Stimulated activated CD4-positive, alpha-beta T cell treated with anti-CD3 and anti-CD28 coated beads, TNF-alpha, amount 100 ng/mL, for 24 hours (primary cell): ENCODE measurements around the gene RFX2.
A peak's percentile ranks its signal among the peaks of the same experiment; 100 is the strongest.

ENCODE experiments used
- DNase-seq, 3 experiments: peaks; one replicate each; pipeline ENCODE4 v3.0.0-alpha.2; 2020; ENCODE audit warnings: low read depth in 3 of 3

RFX2 gene

DNA sequence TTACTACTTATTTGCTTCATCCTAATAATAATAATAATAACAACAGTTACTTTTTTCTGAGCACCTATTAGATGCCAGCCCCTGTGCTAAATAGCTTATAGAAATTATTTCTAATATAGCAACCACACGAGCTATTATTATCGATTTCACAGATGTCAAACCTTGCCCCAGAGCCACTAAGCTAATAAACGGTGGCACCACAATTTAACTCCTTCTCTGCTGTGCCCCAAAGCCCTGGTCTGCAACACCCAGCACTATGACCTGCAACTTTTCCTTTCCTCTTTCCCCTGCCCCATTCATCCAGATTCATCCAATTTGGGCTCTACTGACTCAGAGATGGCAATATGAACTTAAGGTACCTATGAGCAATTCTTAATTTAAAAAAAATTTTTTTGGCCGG is 6.4 kb downstream of the RFX2 start:
- DNase-seq = no peak

GRCh38 chr19:6103217-6103644 is 7.1 kb downstream of the RFX2 start:
- no peak for DNase-seq

DNA sequence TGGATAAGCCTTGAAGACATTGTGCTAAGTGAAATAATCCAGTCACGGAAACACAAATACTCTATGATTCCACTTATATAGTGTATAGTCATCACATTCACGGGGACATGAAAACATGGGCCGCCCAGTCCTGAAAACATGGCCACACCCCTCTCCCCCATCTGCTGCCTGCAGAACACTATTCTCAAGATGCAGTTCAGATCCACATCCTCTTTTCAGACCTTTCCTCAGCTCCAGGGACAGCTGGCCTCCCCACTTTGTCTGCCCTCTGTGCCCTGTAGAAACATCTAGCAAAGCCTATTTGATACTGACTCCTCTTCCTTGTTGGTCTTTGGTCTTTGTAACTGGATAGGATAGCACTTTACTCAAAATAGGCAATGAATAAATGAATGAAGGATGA is 8.3 kb downstream of the RFX2 start:
- DNase-seq = no peak

DNA sequence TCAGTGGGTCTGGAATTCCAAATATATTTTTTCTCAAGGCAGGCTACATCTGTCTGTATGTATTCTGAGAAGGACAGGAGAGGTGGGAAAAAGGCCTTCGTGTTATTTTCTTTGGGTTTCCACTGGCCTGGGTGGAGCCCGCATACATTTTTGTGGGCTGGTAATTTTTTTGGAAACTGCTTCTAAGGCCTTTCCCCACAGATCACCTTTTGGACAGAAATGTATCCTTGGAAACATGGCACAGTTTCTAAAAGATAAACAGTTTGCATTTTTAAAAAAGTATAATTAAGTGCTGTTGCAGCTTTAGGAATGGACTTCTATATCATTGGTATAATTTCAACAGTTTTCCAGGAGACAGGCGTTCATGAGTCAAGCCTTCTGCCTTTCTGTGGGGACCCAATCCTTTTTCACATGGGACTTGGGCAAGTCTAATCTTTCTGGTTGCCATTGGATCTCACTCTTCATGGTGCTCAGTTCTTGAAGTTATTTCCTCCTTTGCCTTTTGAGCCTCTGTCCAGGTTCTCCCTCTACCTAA is 8.9 kb downstream of the RFX2 start:
- DNase-seq = no peak

DNA sequence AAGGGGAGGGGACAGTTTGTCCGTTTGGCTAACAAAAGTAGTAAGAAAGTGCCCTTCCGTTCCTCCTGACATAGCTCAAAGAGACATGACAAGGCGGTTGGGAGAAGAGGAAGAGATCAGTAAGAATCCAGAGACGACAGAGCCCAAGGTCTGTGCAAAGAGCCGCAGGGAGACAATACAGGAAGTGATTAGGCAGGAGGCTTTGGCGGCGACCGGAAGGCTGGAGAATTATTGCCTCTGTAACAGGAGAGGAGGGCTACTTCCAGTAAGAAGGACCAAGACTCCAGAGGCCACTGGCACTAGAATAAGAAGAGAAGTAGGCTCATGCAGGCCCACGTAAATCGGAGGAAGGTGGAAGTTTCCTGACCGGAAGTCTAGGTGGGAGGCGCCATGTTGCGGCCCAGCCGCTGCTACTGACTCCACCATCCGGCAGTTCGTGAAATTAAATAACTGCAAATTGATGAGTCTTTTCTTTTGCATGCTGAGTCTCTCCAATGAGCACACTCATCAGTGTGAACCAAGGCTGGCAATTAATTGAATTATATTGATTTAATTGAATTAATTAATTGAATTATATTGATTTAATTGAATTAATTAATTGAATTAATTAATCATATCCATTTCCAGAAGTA is 9.9 kb downstream of the RFX2 start:
- DNase-seq = peak in 2 of 3 experiments; percentile 16 to 32

DNA sequence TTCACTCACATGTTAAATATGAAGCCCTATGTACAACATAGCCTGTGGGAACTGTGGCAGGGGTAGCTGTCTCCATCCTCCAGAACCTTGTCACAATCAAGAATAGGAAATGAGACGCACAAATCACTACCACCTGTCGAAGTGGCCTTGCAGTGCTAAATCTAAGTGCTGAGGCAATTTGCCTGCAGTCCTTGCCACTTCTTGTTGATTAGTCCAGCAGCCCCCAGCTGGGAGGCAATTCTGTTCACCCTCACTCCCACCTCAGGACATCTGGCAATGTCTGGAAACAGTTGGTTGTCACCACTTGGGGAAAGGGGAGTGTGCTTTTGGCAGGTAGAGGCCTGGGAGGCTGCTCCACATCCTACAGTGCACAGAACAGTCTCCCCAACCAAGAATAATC is 10.7 kb downstream of the RFX2 start:
- no peak for DNase-seq

DNA sequence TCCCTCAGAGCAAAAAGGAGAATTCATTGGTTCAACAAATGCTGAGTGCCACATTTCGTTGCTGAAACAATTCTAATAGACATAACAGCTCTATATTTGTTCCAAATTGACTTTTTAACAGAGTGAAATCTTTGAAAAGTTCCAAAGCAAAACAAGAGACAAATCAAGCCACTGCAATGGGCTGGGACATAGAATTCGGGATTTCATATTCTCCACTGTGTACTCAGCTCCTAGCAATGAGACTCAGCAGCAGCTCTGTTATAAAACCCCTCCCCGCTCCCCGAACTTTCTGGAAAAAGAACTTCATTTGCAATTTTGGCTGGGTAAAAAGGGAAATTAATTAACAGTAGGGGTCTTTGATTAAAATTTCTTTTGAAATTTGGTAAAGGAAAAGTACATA is 11.3 kb downstream of the RFX2 start:
- no peak for DNase-seq

GRCh38 chr19:6098574-6098973 is 11.7 kb downstream of the RFX2 start:
- DNase-seq = no peak

- no peak for DNase-seq
These were observed 12.4 kb downstream of the RFX2 start for GRCh38 chr19:6097911-6098310.

DNA sequence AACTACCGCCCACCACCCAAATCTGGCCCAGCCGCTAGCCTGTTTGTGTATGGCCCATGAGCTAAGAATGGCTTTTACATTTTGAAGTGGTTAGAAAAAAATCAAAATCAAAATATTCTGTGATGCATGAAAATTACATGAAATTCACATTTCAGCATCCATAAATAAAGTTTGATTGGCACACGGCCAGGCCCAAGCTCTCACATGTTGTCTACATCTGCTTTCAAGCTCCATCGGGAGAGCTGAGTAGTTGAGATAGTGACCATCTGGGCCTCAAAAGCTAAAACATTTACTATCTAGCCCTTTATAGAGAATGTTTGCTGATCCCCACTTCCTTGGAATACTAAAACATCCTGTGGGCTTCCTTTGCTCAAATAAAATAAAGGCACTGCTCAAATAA is 14.5 kb downstream of the RFX2 start:
- DNase-seq = no peak

DNA sequence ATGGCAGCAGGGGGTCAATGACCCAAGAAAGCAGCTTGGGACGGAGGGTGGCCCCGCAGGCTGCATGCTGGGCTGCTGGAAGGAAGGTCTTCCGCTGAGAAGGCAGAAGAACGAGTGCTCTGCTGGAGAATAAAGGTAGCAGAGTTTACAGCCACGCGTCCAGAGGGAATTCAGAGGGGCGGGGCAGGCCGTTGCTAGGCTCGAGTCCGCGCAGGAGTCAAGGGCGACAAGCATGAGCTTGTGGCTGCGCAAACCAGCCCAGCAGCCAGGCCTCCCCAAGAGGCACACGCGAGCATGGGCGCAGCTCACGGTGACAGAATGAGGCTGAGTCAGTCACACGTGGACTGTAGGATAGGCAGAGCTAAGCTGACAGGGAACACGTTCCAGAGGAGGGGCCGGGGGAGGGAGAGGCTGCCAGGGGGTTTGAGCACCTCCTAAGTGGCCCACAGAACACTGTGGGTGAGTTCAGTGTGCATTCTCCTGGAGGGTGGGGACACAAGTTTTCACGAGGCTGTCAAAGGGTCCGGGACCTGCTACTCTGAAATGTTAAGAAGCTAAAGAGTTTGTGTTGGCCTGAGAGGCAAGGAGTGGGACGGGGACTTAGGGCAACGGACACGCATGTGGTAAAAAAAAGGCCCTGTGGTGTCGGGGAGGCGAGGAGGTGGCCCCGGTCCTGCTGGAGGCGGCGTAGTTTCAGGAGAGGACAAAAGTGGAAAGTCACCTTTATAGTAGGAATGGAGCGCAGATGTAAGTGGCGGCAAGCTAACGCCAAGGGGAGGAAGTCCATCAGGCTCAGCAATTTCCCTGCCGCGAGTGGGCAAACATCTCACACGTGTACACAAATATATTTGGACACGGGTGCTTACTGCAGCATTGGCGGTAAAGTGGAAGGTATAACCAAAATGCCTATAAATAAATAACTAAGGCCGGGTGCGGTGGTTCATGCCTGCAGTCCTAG is 17.7 kb downstream of the RFX2 start:
- DNase-seq = no peak

GRCh38 chr19:6091771-6092291 is 18.5 kb downstream of the RFX2 start:
- DNase-seq = no peak

- no peak for DNase-seq
These were observed 19.7 kb downstream of the RFX2 start for GRCh38 chr19:6090634-6091033.

DNA sequence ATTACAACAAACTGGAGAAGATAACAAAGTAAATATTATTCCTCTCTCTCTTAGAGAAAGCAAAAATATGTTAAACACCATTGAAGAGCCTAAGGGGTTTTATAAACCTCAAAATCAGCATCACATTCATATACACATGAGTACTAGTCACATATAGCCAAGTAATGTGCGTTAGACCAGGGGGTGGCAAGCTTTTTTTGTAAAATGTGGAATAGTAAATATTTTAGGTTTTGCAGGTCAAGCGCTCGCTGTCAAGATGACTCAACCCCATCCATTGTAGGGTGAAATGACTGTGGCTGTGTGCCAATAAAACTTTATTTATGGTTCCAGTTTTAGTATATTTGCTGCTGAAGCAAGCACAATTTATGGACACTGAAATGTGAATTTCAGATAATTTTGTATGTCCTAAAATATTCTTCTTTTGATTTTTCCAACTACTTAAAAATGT is 21.7 kb downstream of the RFX2 start:
- DNase-seq = no peak

GRCh38 chr19:6087074-6087571 is 23.2 kb downstream of the RFX2 start:
- no peak for DNase-seq

- no peak for DNase-seq
These were observed 24.1 kb downstream of the RFX2 start for GRCh38 chr19:6086068-6086788.

DNA sequence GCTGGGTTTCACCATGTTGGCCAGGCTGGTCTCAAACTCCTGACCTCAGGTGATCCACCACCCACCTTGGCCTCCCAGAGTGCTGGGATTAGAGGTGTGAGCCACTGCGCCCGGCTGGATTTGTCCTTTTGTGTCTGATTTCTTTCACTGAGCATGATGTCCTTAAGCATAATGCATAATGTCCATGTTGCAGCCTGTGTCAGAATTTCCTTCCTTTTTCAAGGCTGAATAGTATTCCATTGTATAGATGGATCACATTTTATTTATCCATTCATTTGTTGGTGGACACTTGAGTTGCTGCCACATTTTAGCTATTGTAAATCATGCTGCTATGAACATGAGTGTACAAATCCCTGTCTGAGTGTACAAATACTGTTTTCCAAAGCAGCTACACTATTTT is 25.5 kb downstream of the RFX2 start:
- DNase-seq = no peak

DNA sequence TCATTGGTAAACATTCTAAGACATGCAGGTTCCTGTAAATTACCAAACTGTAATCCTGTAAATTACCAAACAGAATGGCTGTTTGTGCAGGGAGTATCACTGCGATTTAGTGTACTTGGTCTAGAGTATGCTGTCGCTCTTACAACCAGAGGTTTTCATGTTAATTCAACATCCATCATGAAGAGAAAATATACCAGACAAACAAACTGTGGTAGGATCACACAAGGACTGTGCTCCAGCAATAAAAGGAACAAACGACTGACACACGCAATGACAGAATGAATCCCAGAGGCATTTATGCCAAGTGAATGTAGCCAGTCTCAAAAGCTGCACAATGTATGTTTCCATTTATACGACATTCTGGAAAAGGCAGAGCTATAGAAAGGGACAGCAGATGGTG is 31.2 kb downstream of the RFX2 start:
- no peak for DNase-seq

DNA sequence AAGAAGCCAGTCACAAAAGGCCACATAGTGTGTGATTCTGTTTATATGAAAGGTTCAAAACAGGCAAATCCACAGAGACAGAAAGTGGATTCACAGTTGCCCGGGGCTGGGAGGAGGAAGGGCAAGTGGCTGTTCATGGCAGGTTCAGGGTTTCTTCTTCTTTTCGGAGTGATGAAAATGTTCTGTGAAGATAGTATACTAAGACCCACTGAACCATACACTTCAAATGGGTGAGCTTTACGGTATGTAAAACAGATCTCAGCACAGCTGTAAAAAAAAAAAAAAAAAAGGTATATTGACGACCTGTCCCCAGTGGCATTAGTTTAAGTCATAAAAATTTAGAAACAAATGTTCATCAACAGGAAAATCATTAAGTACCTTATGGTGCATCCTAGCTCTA is 32.2 kb downstream of the RFX2 start:
- no peak for DNase-seq

DNA sequence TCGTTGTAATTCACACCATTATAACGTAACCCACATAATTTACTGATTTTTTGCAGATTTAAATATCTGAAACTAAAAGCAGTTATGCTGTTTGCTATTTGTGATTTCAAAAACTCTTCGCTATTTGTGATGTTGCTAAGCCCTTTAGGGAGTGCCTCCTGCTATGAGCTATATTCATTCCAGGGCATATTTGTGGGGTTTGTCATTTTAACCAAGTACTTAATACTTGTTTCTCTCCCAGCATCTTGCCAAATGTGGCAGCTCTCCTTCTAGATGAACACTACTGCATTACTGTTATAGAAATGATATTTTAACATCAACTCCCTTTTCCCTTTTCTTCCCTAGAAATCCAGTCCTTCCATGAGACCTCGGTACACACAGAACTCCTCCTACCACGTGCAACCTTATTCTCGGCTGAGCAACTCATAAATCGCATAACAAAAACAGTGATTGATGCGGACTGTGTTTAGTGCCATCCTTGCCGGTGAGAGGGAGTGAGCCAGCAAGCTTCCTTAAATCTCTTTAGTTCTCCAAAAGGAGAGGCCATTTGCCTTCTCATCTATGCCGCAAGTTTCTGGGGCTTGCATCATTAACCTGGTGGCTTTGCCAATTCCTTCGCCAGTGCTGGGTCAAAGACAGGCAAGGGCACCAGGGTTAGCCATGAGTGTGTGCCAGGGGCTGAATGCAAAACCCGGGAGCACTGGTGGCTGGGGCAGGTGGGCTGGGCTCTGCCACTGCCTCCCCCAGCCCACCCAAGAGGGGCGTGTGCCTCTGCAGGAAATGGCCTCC is 33.4 kb downstream of the RFX2 start:
- DNase-seq = no peak

DNA sequence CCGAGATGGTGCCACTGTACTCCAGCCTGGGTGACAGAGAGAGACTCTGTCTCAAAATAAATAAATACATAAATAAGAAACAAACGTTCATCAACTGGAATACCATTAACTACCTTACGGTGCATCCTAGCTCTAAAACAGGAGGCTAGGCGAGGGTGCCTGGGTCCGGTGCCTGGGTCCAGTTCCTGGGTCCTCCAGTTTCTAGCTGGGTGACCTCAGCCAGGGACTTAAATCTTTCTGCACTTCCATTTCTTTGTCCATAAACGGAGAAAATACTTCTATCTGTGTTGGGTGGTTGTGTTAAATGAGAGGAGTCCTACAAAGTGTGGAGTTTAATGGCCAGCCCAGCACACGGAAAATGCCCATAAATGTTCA is 34.0 kb downstream of the RFX2 start:
- DNase-seq = no peak
